Measurements from ENCODE around the gene LRFN2. TPM values are rescaled to one million over a fixed set of nuclear protein-coding genes. Genes with fewer than 3 reads are reported as not detected.

LRFN2 gene
- total RNA-seq, 1 experiment from 2014 or later = not detected

GRCh38 chr6:40392589-40392988 is 194.6 kb downstream of the LRFN2 start:
- H3K36me3 Mint-ChIP-seq (ENCODE audit: insufficient read depth, unreplicated experiment) = no peaks in the 10 kb centered on the region
- no peaks in the 10 kb centered on the region for H3K4me1 Mint-ChIP-seq (ENCODE audit: low read depth, unreplicated experiment)
- H3K4me3 Mint-ChIP-seq (ENCODE audit: unreplicated experiment) = no peak overlapping the region
- intact Hi-C loops (cut with micrococcal nuclease; ENCODE audit: unreplicated experiment) = no loop called here
- no TSS peak for BruUV-seq (replicated peaks)
- TF ChIP-seq CTCF (IDR thresholded peaks at IDR 0.05; ENCODE audit: insufficient read depth in 1 of 2, low read depth in 1 of 2, low read length in 1 of 2, severe bottlenecking in 1 of 2, unreplicated experiment in 1 of 2) = no peak
- H3K27ac Mint-ChIP-seq (ENCODE audit: unreplicated experiment) = no peak overlapping the region
- POLR2A ChIA-PET = no interaction called here
- Histone ChIP-seq H3K4me1 (no peaks in the 10 kb centered on the region), H3K36me3 (ENCODE audit: control insufficient read depth, insufficient read depth, low read length) (no peaks in the 10 kb centered on the region), H3K27me3 (replicated peaks; ENCODE audit: control insufficient read depth, insufficient read depth, low read length) (no peaks in the 10 kb centered on the region; the same call in none of the 2 replicates), H3K4me3 (ENCODE audit: low read depth, low read length) (no peak overlapping the region), H3K9me3 (no peaks in the 10 kb centered on the region)
- no peak for DNase-seq
- no peaks in the 10 kb centered on the region for H3K9me3 Mint-ChIP-seq (ENCODE audit: unreplicated experiment)
- H3K27me3 Mint-ChIP-seq (ENCODE audit: insufficient read depth, unreplicated experiment) = peaks cover 17% of the 10 kb centered on the region
- CTCF ChIA-PET = no interaction called here

- Mint-ChIP-seq H3K27ac (ENCODE audit: unreplicated experiment) (no peak overlapping the region), H3K36me3 (ENCODE audit: insufficient read depth, unreplicated experiment) (no peaks in the 10 kb centered on the region), H3K27me3 (ENCODE audit: insufficient read depth, unreplicated experiment) (peaks cover 17% of the 10 kb centered on the region), H3K4me3 (ENCODE audit: unreplicated experiment) (no peak overlapping the region), H3K9me3 (ENCODE audit: unreplicated experiment) (no peaks in the 10 kb centered on the region), H3K4me1 (ENCODE audit: low read depth, unreplicated experiment) (no peaks in the 10 kb centered on the region)
- no peaks in the 10 kb centered on the region for H3K4me1 ChIP-seq
- no peak for DNase-seq
- no peak for TF ChIP-seq CTCF (IDR thresholded peaks at IDR 0.05; ENCODE audit: insufficient read depth in 1 of 2, low read depth in 1 of 2, low read length in 1 of 2, severe bottlenecking in 1 of 2, unreplicated experiment in 1 of 2)
- ChIA-PET CTCF (no interaction called here), POLR2A (no interaction called here)
- H3K27me3 ChIP-seq (replicated peaks; ENCODE audit: control insufficient read depth, insufficient read depth, low read length) = no peaks in the 10 kb centered on the region; the same call in none of the 2 replicates
- no peaks in the 10 kb centered on the region for H3K9me3 ChIP-seq
- intact Hi-C loops (cut with micrococcal nuclease; ENCODE audit: unreplicated experiment) = no loop called here
- H3K36me3 ChIP-seq (ENCODE audit: control insufficient read depth, insufficient read depth, low read length) = no peaks in the 10 kb centered on the region
- no TSS peak for BruUV-seq (replicated peaks)
- no peak overlapping the region for H3K4me3 ChIP-seq (ENCODE audit: low read depth, low read length)
Observed at GRCh38 chr6:40391851-40392517, 195.2 kb downstream of the LRFN2 start.

- no peaks in the 10 kb centered on the region for H3K4me1 Mint-ChIP-seq (ENCODE audit: low read depth, unreplicated experiment)
- Histone ChIP-seq H3K27me3 (replicated peaks; ENCODE audit: control insufficient read depth, insufficient read depth, low read length) (no peaks in the 10 kb centered on the region; the same call in none of the 2 replicates), H3K4me1 (no peaks in the 10 kb centered on the region), H3K36me3 (ENCODE audit: control insufficient read depth, insufficient read depth, low read length) (no peaks in the 10 kb centered on the region), H3K4me3 (ENCODE audit: low read depth, low read length) (no peak overlapping the region), H3K9me3 (no peaks in the 10 kb centered on the region)
- ChIA-PET CTCF (no interaction called here), POLR2A (no interaction called here)
- no peak for TF ChIP-seq CTCF (IDR thresholded peaks at IDR 0.05; ENCODE audit: insufficient read depth in 1 of 2, low read depth in 1 of 2, low read length in 1 of 2, severe bottlenecking in 1 of 2, unreplicated experiment in 1 of 2)
- no peaks in the 10 kb centered on the region for H3K36me3 Mint-ChIP-seq (ENCODE audit: insufficient read depth, unreplicated experiment)
- no peak overlapping the region for H3K4me3 Mint-ChIP-seq (ENCODE audit: unreplicated experiment)
- no peaks in the 10 kb centered on the region for H3K9me3 Mint-ChIP-seq (ENCODE audit: unreplicated experiment)
- H3K27me3 Mint-ChIP-seq (ENCODE audit: insufficient read depth, unreplicated experiment) = peaks cover 24% of the 10 kb centered on the region
- intact Hi-C loops (cut with micrococcal nuclease; ENCODE audit: unreplicated experiment) = no loop called here
- no TSS peak for BruUV-seq (replicated peaks)
- no peak for DNase-seq
- H3K27ac Mint-ChIP-seq (ENCODE audit: unreplicated experiment) = no peak overlapping the region
Observed at GRCh38 chr6:40391086-40391485, 196.1 kb downstream of the LRFN2 start.

Measured in Caco-2 (cell line).